WTC11 (cell line): Measurements from ENCODE around the gene ZFHX2. TPM values are rescaled to one million over a fixed set of nuclear protein-coding genes. Genes with fewer than 3 reads are reported as not detected.
A peak's percentile ranks its signal among the peaks of the same experiment; 100 is the strongest.

Experiments
- ATAC-seq: fragments of 200-7000 bp; cut with Tn5 transposase; 2 replicates; pipeline ENCODE4 v1.10.0; 2021; ENCODE audit warnings: mild to moderate bottlenecking, moderate library complexity
- CTCF ChIA-PET: fragments of 300-600 bp; sonication (Branson Sonifier 250); formaldehyde crosslinking; loops from one replicate; lab custom pipeline; 2021; ENCODE audit warnings: antibody characterized with exemption; lab: Charles Lee
- POLR2A ChIA-PET: fragments of 350-600 bp; sonication (Branson Sonifier 250); formaldehyde crosslinking; loops from one replicate; lab custom pipeline; 2021; ENCODE audit warnings: antibody characterized with exemption; lab: Charles Lee
- DNase-seq: peaks from one replicate; pipeline ENCODE4 v3.0.0; 2021; ENCODE audit warnings: low spot score
- H3K27ac Mint-ChIP-seq: 2 replicates; pipeline ENCODE4 v1.8.0; 2021; ENCODE audit warnings: mixed read lengths
- H3K27me3 Mint-ChIP-seq: 2 replicates; pipeline ENCODE4 v1.8.0; 2021; ENCODE audit warnings: low read depth, mild to moderate bottlenecking, moderate library complexity, mixed read lengths
- H3K36me3 Mint-ChIP-seq: 2 replicates; pipeline ENCODE4 v1.8.0; 2021; ENCODE audit warnings: mixed read lengths
- H3K4me1 Mint-ChIP-seq: 2 replicates; pipeline ENCODE4 v1.8.0; 2022; ENCODE audit warnings: mixed read lengths
- H3K4me3 Mint-ChIP-seq: 2 replicates; pipeline ENCODE4 v1.8.0; 2021; ENCODE audit warnings: mild to moderate bottlenecking, moderate library complexity, mixed read lengths
- H3K9me3 Mint-ChIP-seq: 2 replicates; pipeline ENCODE4 v1.8.0; 2021; ENCODE audit warnings: mixed read lengths
- ESRRA ChIP-seq: sonication (generic); formaldehyde crosslinking; IDR thresholded peaks from 2 replicates; pipeline ENCODE4 v1.8.1; 2022; ENCODE audit warnings: mild to moderate bottlenecking, missing genetic modification reagents, borderline replicate concordance
- HMGXB4 ChIP-seq: sonication (generic); formaldehyde crosslinking; IDR thresholded peaks from 2 replicates; pipeline ENCODE4 v1.8.1; 2023; ENCODE audit warnings: mild to moderate bottlenecking, moderate library complexity, missing genetic modification reagents
- KAT7 ChIP-seq: sonication (generic); formaldehyde crosslinking; IDR thresholded peaks from 2 replicates; pipeline ENCODE4 v1.8.1; 2023; ENCODE audit warnings: missing genetic modification reagents, mild to moderate bottlenecking, borderline replicate concordance
- NFYB ChIP-seq: sonication (generic); formaldehyde crosslinking; conservative IDR thresholded peaks from 2 replicates; pipeline ENCODE4 v1.8.0; 2022; ENCODE audit warnings: low read depth, missing genetic modification reagents
- NR2C2 ChIP-seq: sonication (generic); formaldehyde crosslinking; IDR thresholded peaks from 2 replicates; pipeline ENCODE4 v1.8.0; 2022; ENCODE audit warnings: mild to moderate bottlenecking, missing genetic modification reagents
- SMAD4 ChIP-seq: sonication (generic); formaldehyde crosslinking; IDR thresholded peaks from 2 replicates; pipeline ENCODE4 v1.8.0; 2022; ENCODE audit warnings: mild to moderate bottlenecking, missing genetic modification reagents
- SOX15 ChIP-seq: fragments of 250-450 bp; sonication (Bioruptor Pico); IDR thresholded peaks from 2 replicates; pipeline ENCODE4 v1.9.0; 2021; ENCODE audit warnings: mild to moderate bottlenecking
- SP1 ChIP-seq: sonication (generic); formaldehyde crosslinking; conservative IDR thresholded peaks from 2 replicates; pipeline ENCODE4 v1.8.1; 2022; ENCODE audit warnings: missing genetic modification reagents
- STAT6 ChIP-seq: sonication (generic); formaldehyde crosslinking; conservative IDR thresholded peaks from 2 replicates; pipeline ENCODE4 v1.8.1; 2023; ENCODE audit warnings: mild to moderate bottlenecking, low read depth, missing genetic modification reagents, moderate library complexity
- TEAD1 ChIP-seq: sonication (generic); formaldehyde crosslinking; IDR thresholded peaks from 2 replicates; pipeline ENCODE4 v1.8.0; 2022; ENCODE audit warnings: mild to moderate bottlenecking, missing genetic modification reagents
- USF1 ChIP-seq: sonication (generic); formaldehyde crosslinking; IDR thresholded peaks from 2 replicates; pipeline ENCODE4 v1.8.0; 2022; ENCODE audit warnings: mild to moderate bottlenecking, missing genetic modification reagents
- ZBTB21 ChIP-seq: sonication (generic); formaldehyde crosslinking; IDR thresholded peaks from 2 replicates; pipeline ENCODE4 v1.8.1; 2023; ENCODE audit warnings: mild to moderate bottlenecking, missing genetic modification reagents, borderline replicate concordance
- ZNF532 ChIP-seq: fragments of 250-450 bp; sonication (Bioruptor Pico); IDR thresholded peaks from 2 replicates; pipeline ENCODE4 v1.9.0; 2021; ENCODE audit warnings: mild to moderate bottlenecking, borderline replicate concordance
- total RNA-seq: library from RNA; stranded (reverse); gene quantifications from 3 replicates; pipeline ENCODE4 v1.2.3, GENCODE V29; 2021
- TF ChIP-seq, protein P1 (sequence below): sonication (generic); formaldehyde crosslinking; IDR thresholded peaks from 2 replicates; pipeline ENCODE4 v1.8.1; 2022; ENCODE audit warnings: mild to moderate bottlenecking, moderate library complexity, missing genetic modification reagents
- TF ChIP-seq, protein P2 (sequence below): sonication (generic); formaldehyde crosslinking; IDR thresholded peaks from 2 replicates; pipeline ENCODE4 v1.8.0; 2022; ENCODE audit warnings: mild to moderate bottlenecking, missing genetic modification reagents
- TF ChIP-seq, protein P3 (sequence below): sonication (generic); formaldehyde crosslinking; IDR thresholded peaks from 2 replicates; pipeline ENCODE4 v1.8.0; 2023; ENCODE audit warnings: mild to moderate bottlenecking, missing genetic modification reagents
- TF ChIP-seq, protein P4 (sequence below): sonication (generic); formaldehyde crosslinking; conservative IDR thresholded peaks from 2 replicates; pipeline ENCODE4 v1.8.1; 2022; ENCODE audit warnings: mild to moderate bottlenecking, missing genetic modification reagents
- TF ChIP-seq, protein P5 (sequence below): fragments of 250-450 bp; sonication (Bioruptor Pico); IDR thresholded peaks from 2 replicates; pipeline ENCODE4 v1.9.0; 2021; ENCODE audit warnings: moderate library complexity, mild to moderate bottlenecking, inconsistent platforms, borderline replicate concordance

ZFHX2 gene
- total RNA-seq, 1 experiment from 2014 or later, result 16.4 TPM

DNA sequence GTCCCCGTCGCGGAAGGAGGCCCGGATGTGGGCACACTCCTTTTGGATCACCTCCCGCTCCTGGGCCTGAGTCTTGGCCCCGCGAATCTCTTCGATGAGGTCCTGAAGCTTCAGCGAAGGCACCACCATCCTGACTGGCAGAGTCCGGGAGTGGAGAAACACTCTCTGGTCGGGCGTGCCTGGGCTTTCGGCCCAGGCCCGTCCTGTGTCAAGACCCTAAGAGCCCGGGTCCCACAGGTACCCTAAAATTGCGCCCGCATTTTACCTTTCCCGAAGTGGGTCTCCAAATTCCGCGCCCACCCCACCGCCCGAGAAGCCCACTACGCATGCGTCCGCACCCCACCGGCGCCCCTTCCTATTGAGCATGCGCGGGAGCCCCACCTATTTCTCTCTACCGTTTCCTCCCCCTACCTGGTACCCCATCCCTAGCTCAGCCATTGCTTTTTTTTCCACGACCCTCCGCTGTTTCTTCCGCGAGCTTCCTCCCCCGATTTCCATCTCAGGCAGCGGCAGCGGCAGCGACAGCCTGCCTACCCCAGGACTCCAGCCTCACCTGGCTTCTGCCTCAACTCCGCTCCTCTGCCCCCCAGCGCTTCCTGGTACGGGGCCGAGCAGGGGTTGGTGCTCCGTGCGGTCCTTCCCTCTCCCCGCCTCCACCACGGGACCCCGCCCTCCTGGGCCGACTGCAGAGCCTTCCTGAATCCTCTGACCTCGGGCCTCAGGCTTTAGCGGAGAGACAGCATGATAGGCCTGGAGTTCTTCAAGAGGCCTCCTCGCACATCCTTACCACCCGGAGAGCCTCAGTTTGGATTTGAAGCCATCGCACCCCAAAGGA, 15.8 kb upstream of the ZFHX2 start, which contains the start of gene AP1G2:
TSS of gene AP1G2 (minus strand) at position 606 of the 835 bp plus-strand sequence. CDS start at position 129, 477 bp downstream.
- H3K4me3 Mint-ChIP-seq, result peak within 1 kb of the TSS; percentile 98
- POLR2A ChIA-PET, result interaction anchor here (0.6 to 1.5 kb wide), 10 partner anchors 9 to 501 kb away, joined by 3 to 6 read pairs (median 4); partner anchors contain the start of gene JPH4
- H3K4me1 Mint-ChIP-seq, result peaks cover 38% of the 10 kb centered on the region
- no peaks in the 10 kb centered on the region for H3K9me3 Mint-ChIP-seq
- peak; percentile 73 for ATAC-seq
- CTCF ChIA-PET, result interaction anchor here (0.5 to 2.2 kb wide), 15 partner anchors 10 to 628 kb away, joined by 3 to 11 read pairs (median 5); partner anchors contain the start of genes JPH4 and TM9SF1
- DNase-seq, result peak; percentile 88
- H3K27me3 Mint-ChIP-seq, result peaks cover 2% of the 10 kb centered on the region; the same call in 1 of the 2 replicates
- H3K36me3 Mint-ChIP-seq, result peaks cover 17% of the 10 kb centered on the region; the same call in 1 of the 2 replicates
- H3K27ac Mint-ChIP-seq, result peak within 1 kb of the TSS; percentile 93
- TF ChIP-seq SOX15 (CRISPR knock-in tag) (no peak), NFYB (CRISPR knock-in tag) (0 out of 2 replicates have a peak, but pooled peaks have one; percentile 13), HMGXB4 (peak; percentile 37; the same call in 1 of the 2 replicates), SMAD4 (CRISPR knock-in tag) (no peak), STAT6 (CRISPR knock-in tag) (no peak), TEAD1 (CRISPR knock-in tag) (peak; percentile 68; the same call in 1 of the 2 replicates), KAT7 (no peak), ESRRA (no peak), SP1 (CRISPR knock-in tag) (peak; percentile 57), ZNF532 (CRISPR knock-in tag) (0 out of 2 replicates have a peak, but pooled peaks have one; percentile 49), NR2C2 (CRISPR knock-in tag) (no peak), ZBTB21 (CRISPR knock-in tag) (peak; percentile 75; the same call in 1 of the 2 replicates), USF1 (no peak; the same call in 1 of the 2 replicates)
- TF ChIP-seq, protein P1, sequence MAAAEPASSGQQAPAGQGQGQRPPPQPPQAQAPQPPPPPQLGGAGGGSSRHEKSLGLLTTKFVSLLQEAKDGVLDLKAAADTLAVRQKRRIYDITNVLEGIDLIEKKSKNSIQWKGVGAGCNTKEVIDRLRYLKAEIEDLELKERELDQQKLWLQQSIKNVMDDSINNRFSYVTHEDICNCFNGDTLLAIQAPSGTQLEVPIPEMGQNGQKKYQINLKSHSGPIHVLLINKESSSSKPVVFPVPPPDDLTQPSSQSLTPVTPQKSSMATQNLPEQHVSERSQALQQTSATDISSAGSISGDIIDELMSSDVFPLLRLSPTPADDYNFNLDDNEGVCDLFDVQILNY (CRISPR knock-in tag), result no peak
- TF ChIP-seq, protein P2, sequence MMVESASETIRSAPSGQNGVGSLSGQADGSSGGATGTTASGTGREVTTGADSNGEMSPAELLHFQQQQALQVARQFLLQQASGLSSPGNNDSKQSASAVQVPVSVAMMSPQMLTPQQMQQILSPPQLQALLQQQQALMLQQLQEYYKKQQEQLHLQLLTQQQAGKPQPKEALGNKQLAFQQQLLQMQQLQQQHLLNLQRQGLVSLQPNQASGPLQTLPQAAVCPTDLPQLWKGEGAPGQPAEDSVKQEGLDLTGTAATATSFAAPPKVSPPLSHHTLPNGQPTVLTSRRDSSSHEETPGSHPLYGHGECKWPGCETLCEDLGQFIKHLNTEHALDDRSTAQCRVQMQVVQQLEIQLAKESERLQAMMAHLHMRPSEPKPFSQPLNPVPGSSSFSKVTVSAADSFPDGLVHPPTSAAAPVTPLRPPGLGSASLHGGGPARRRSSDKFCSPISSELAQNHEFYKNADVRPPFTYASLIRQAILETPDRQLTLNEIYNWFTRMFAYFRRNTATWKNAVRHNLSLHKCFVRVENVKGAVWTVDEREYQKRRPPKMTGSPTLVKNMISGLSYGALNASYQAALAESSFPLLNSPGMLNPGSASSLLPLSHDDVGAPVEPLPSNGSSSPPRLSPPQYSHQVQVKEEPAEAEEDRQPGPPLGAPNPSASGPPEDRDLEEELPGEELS (CRISPR knock-in tag), result 0 out of 2 replicates have a peak, but pooled peaks have one; percentile 65
- TF ChIP-seq, protein P3, sequence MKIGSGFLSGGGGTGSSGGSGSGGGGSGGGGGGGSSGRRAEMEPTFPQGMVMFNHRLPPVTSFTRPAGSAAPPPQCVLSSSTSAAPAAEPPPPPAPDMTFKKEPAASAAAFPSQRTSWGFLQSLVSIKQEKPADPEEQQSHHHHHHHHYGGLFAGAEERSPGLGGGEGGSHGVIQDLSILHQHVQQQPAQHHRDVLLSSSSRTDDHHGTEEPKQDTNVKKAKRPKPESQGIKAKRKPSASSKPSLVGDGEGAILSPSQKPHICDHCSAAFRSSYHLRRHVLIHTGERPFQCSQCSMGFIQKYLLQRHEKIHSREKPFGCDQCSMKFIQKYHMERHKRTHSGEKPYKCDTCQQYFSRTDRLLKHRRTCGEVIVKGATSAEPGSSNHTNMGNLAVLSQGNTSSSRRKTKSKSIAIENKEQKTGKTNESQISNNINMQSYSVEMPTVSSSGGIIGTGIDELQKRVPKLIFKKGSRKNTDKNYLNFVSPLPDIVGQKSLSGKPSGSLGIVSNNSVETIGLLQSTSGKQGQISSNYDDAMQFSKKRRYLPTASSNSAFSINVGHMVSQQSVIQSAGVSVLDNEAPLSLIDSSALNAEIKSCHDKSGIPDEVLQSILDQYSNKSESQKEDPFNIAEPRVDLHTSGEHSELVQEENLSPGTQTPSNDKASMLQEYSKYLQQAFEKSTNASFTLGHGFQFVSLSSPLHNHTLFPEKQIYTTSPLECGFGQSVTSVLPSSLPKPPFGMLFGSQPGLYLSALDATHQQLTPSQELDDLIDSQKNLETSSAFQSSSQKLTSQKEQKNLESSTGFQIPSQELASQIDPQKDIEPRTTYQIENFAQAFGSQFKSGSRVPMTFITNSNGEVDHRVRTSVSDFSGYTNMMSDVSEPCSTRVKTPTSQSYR (CRISPR knock-in tag), result peak; percentile 83
- TF ChIP-seq, protein P4, sequence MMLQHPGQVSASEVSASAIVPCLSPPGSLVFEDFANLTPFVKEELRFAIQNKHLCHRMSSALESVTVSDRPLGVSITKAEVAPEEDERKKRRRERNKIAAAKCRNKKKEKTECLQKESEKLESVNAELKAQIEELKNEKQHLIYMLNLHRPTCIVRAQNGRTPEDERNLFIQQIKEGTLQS (CRISPR knock-in tag), result no peak
- TF ChIP-seq, protein P5, sequence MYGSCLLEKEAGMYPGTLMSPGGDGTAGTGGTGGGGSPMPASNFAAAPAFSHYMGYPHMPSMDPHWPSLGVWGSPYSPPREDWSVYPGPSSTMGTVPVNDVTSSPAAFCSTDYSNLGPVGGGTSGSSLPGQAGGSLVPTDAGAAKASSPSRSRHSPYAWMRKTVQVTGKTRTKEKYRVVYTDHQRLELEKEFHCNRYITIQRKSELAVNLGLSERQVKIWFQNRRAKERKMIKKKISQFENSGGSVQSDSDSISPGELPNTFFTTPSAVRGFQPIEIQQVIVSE (CRISPR knock-in tag), result no peak
